PC-9 (cell line): ENCODE data around the gene PLD6.

Source experiments
- EZH2 ChIP-seq: fragments of 200-600 bp; sonication (generic); IDR thresholded peaks from 2 replicates; pipeline ENCODE4 v1.8.0; 2017; ENCODE audit warnings: antibody characterized with exemption, low read depth
- TF ChIP-seq, protein P1 (sequence below): fragments of 200-600 bp; sonication (generic); conservative IDR thresholded peaks from 2 replicates; pipeline ENCODE4 v1.6.1; 2017; ENCODE audit warnings: mixed run types, antibody characterized with exemption, mild to moderate bottlenecking, moderate library complexity

DNA sequence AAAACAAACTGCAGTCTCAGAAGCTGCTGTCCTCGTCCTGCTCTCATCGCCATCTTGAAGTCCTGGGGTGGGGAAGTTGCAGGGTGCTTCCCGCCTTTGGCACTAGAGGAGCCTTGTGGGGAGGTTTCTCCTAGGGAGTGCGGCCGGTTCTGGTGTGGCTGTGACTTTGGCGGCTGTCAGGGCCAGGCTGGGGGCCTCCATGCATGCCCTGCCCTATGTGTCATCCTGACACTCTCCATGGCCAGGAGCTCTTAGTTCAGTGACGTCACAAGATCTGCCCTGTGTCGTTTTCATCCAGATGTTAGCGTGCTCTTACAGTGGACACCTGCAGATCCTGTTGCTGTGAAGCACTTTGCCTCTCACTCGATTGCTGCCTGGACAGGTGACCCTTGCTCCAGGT, 49.6 kb downstream of the PLD6 start:
- TF ChIP-seq, protein P1, sequence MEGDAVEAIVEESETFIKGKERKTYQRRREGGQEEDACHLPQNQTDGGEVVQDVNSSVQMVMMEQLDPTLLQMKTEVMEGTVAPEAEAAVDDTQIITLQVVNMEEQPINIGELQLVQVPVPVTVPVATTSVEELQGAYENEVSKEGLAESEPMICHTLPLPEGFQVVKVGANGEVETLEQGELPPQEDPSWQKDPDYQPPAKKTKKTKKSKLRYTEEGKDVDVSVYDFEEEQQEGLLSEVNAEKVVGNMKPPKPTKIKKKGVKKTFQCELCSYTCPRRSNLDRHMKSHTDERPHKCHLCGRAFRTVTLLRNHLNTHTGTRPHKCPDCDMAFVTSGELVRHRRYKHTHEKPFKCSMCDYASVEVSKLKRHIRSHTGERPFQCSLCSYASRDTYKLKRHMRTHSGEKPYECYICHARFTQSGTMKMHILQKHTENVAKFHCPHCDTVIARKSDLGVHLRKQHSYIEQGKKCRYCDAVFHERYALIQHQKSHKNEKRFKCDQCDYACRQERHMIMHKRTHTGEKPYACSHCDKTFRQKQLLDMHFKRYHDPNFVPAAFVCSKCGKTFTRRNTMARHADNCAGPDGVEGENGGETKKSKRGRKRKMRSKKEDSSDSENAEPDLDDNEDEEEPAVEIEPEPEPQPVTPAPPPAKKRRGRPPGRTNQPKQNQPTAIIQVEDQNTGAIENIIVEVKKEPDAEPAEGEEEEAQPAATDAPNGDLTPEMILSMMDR, result no peak
- no peak for TF ChIP-seq EZH2
